CD4-positive, alpha-beta T cell treated with Interleukin-4 for 4 hours (primary cell): ENCODE data around the gene SCMH1.
"Not testable (repeated sequence)": the region's sequence is repeated elsewhere in the genome, so short reads cannot be mapped to it uniquely, and the experiment has no call there.

Source experiments
- DNase-seq: peaks from one replicate; pipeline ENCODE4 v3.0.0-alpha.2; 2020

The SCMH1 gene

GRCh38 chr1:41241749-41242341 lies at the start of gene SCMH1:
Gene SCMH1, minus strand, starts transcription at chr1:41242306. Its CDS starts 56,173 bp downstream, at chr1:41186133.
- DNase-seq = peak; percentile 36

- DNase-seq = no peak
Measured at GRCh38 chr1:41291195-41291594, 49.1 kb upstream of the SCMH1 start.

GRCh38 chr1:41289196-41289595 lies 47.1 kb upstream of the SCMH1 start:
- no peak for DNase-seq

- DNase-seq = no peak
Measured at GRCh38 chr1:41286992-41287391, 44.9 kb upstream of the SCMH1 start.

- DNase-seq = no peak
Measured at GRCh38 chr1:41286486-41286885, 44.4 kb upstream of the SCMH1 start.

- no peak for DNase-seq
Measured at GRCh38 chr1:41285818-41286217, 43.7 kb upstream of the SCMH1 start.

- DNase-seq = no peak
Measured at GRCh38 chr1:41284121-41284520, 42.0 kb upstream of the SCMH1 start.

- no peak for DNase-seq
Measured at GRCh38 chr1:41282679-41283317, 40.7 kb upstream of the SCMH1 start.

GRCh38 chr1:41281334-41281733 lies 39.2 kb upstream of the SCMH1 start:
- no peak for DNase-seq

GRCh38 chr1:41280202-41281032 lies 38.3 kb upstream of the SCMH1 start:
- DNase-seq = no peak

- no peak for DNase-seq
Measured at GRCh38 chr1:41278076-41278475, 36.0 kb upstream of the SCMH1 start.

GRCh38 chr1:41277371-41277975 lies 35.4 kb upstream of the SCMH1 start:
- no peak for DNase-seq

GRCh38 chr1:41275831-41276230 lies 33.7 kb upstream of the SCMH1 start:
- no peak for DNase-seq

GRCh38 chr1:41274752-41275545 lies 32.8 kb upstream of the SCMH1 start:
- DNase-seq = peak; percentile 5

- DNase-seq = no peak
Measured at GRCh38 chr1:41272601-41273000, 30.5 kb upstream of the SCMH1 start.

- peak; percentile 56 for DNase-seq
Measured at GRCh38 chr1:41268154-41268770, 26.2 kb upstream of the SCMH1 start.

- DNase-seq = no peak
Measured at GRCh38 chr1:41261926-41262618, 20.0 kb upstream of the SCMH1 start.

- DNase-seq = no peak
Measured at GRCh38 chr1:41260768-41261167, 18.7 kb upstream of the SCMH1 start.

- DNase-seq = no peak
Measured at GRCh38 chr1:41259221-41259620, 17.1 kb upstream of the SCMH1 start.

- DNase-seq = no peak
Measured at GRCh38 chr1:41255978-41256377, 13.9 kb upstream of the SCMH1 start.

- DNase-seq = not testable (repeated sequence)
Measured at GRCh38 chr1:41251120-41251519, 9.0 kb upstream of the SCMH1 start.

- no peak for DNase-seq
Measured at GRCh38 chr1:41249319-41249718, 7.2 kb upstream of the SCMH1 start.
